GDM1 (cell line): ENCODE results near the gene PLA2G12A.

Experiments
- DNase-seq: peaks from one replicate; lab custom pipeline; 2025; lab: John Stamatoyannopoulos, UW

Gene PLA2G12A

GRCh38 chr4:109729718-109730618, at the start of gene PLA2G12A:
PLA2G12A (minus strand) TSS chr4:109730070; CDS start chr4:109729809, 261 bp downstream.
- DNase-seq = peak; percentile 65

GRCh38 chr4:109764789-109765402, 35.0 kb upstream of the PLA2G12A start:
- no peak for DNase-seq

- DNase-seq = no peak
Observed at GRCh38 chr4:109764376-109764775, 34.5 kb upstream of the PLA2G12A start.

GRCh38 chr4:109760682-109761081, 30.8 kb upstream of the PLA2G12A start:
- DNase-seq = no peak

GRCh38 chr4:109755656-109756055, 25.8 kb upstream of the PLA2G12A start:
- no peak for DNase-seq

- DNase-seq = no peak
Observed at GRCh38 chr4:109754093-109754857, 24.4 kb upstream of the PLA2G12A start.

GRCh38 chr4:109752525-109752924, 22.7 kb upstream of the PLA2G12A start:
- no peak for DNase-seq

- no peak for DNase-seq
Observed at GRCh38 chr4:109751852-109752251, 22.0 kb upstream of the PLA2G12A start.

- DNase-seq = no peak
Observed at GRCh38 chr4:109750652-109751244, 20.9 kb upstream of the PLA2G12A start.

GRCh38 chr4:109749388-109750082, 19.7 kb upstream of the PLA2G12A start:
- no peak for DNase-seq

GRCh38 chr4:109748114-109748513, 18.2 kb upstream of the PLA2G12A start:
- no peak for DNase-seq

- no peak for DNase-seq
Observed at GRCh38 chr4:109746728-109747127, 16.9 kb upstream of the PLA2G12A start.

GRCh38 chr4:109745830-109746229, 16.0 kb upstream of the PLA2G12A start:
- DNase-seq = no peak

- no peak for DNase-seq
Observed at GRCh38 chr4:109739547-109739946, 9.7 kb upstream of the PLA2G12A start.

GRCh38 chr4:109738104-109738872, 8.4 kb upstream of the PLA2G12A start:
- no peak for DNase-seq

- DNase-seq = no peak
Observed at GRCh38 chr4:109735566-109736365, 5.9 kb upstream of the PLA2G12A start.

GRCh38 chr4:109733728-109734127, 3.9 kb upstream of the PLA2G12A start:
- DNase-seq = no peak

GRCh38 chr4:109730619-109731545, 1.0 kb upstream of the PLA2G12A start:
- no peak for DNase-seq
